DMS79 treated with DMSO at 0.1 percent for 48 hours (cell line): ENCODE data around the gene KCNC1.

Experiments used
- DNase-seq: peaks from one replicate; lab custom pipeline; 2025; lab: John Stamatoyannopoulos, UW

The KCNC1 gene

DNA sequence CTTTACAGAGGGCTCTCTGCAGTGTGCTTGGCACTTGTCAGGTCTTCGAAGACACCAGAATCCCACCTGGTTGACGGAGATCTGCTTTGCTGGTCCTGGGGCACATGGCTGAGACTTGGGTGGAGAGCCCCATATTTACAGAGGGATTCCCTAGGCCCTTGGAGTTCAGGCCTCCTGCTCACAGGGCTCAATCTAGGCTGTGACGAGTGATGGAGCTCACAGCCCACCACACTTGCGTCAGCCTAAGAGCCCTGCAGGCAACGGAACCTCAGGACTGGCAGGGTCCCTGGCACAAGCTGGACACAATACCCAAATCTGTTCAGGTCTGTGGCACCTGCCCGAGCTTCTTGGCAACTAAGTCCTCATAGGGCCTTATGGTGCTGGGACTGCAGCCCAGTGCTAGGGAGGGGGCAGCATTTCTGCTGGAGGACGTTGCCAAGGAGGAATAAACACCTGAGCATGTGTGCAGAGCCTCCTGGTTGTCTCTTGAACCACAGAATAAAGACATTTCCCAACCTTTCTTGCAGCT, 59.1 kb downstream of the KCNC1 start:
- no peak for DNase-seq

DNA sequence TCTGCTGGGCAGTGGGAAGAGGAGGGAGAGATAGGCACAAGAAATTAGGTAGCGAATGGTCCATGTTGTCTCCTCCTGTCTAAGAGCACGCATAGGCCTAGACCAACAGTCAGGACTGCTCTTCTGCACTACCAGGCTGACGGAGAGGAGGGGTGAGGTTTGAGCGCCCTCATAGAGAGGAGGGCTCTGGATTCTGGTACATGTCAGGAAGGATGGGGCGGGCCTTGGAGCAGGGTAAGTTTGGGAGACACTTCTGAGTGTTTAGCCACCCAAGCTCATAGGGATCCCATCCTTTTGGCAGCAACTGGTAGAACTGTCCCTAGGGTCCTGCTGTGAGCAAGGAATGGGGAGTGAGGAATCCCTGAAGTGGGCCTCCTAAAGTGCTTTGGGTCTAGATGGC, 60.4 kb downstream of the KCNC1 start:
- no peak for DNase-seq

DNA sequence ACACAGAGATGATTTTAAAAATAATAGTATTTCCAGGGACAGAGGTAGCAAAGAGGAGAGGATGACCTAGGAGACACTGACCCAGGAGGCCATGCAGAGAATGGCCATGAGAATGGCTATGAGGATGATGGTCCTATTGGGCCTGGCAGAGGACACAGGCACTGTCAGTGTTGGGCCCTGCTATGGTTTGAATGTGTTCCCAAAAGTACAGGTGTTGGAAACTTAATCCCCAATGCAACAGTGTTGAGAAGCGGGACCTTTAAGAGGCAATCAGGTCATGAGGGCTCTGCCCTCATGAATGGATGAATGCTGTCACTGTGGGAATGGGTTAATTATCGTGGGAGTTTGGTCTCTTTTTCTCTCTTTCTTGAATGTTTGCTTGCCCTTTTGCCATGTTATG, 61.6 kb downstream of the KCNC1 start:
- no peak for DNase-seq

DNA sequence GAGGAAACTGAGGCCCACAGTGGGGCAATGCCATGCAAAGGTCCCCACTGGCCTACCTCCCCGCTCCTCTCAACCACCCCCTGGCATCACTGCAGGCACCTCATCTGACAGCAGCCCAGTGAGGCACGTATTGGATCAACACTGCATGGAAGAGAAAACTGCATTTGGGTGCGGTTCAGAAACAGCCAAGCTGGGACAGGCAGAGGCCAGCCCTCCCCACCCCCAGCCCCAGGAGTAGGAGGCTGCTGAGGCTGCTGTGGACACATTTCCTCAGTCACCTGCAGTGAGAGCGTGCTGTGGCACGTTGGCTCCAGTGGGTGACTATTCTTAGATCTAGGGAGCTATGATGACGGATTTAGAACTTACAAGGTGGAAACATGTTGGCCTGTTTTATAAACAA, 63.7 kb downstream of the KCNC1 start:
- no peak for DNase-seq

DNA sequence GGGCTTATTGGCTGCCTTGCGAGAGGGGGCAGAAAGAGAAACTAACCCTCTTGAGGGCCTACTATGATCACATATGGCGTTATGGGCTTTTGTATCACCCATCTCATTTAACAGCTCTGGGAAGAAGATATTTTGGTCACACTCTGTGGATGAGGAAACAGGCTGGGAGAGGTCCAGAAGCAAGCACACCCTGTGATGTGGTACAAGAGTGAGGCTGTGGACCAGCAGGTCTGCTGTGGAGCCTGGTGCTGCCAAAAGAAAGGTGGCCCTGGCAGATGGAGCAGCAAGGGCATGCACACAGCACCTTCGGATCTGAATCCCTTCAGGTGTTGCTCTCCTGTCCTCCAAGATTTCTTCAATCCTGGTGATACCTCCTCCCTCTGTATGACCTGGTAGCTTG, 64.1 kb downstream of the KCNC1 start:
- DNase-seq, result no peak

DNA sequence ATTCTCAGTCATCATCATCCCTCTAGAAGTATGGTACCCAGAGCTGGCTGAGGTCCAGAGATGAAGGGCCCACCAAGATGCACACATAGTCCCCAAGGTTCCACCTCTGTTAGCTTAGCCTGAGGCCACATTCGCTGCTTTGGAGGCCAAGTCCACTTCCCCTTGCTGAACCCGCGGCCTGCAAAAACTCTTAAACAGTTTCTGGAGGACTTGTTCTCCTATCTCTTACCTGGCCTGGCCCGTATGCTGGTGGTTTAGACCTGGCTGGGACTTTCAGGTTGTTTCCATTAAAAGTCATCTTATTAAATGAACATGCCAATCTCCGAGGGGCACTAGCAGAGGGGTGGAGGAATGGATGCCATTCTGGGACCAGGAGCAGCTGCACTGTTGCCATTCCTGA, 64.6 kb downstream of the KCNC1 start:
- DNase-seq, result no peak

DNA sequence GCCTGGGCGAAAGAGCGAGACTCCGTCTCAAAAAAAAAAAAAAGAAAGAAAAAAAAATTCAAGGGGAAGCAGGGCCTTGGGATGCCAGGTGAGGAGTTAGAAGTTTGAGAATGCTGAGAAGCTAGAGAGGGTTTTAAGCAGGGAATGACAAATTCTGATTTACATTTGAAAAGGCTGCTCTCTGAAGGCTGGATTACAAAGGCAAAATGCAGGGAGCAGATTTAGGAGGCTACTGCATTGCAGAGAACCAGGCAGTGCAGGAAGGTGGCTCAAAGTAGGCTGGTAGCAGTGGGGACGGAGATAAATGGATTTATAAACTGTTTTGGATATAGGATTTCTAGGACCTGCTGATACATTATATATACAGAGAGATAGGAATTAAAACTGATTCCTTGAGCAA, 66.6 kb downstream of the KCNC1 start:
- no peak for DNase-seq

DNA sequence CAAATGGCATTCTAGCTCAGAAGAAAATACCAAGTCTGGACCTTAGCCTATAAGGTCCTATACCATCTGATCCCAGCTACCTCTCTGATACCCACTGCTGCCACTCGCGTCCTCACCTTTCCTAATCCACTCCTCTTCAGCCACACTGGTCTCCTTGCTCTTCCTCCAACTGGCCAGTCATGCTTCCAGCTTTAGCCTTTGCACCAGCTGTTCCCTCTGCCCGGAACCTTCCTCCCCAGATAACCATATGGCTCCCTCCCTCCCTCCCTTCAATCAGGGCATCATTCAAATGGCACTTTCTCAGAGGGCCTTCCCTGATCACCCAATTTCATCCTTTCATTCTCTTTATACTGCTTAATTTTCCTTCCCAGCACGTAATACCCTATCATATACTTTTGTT, 67.9 kb downstream of the KCNC1 start:
- no peak for DNase-seq

DNA sequence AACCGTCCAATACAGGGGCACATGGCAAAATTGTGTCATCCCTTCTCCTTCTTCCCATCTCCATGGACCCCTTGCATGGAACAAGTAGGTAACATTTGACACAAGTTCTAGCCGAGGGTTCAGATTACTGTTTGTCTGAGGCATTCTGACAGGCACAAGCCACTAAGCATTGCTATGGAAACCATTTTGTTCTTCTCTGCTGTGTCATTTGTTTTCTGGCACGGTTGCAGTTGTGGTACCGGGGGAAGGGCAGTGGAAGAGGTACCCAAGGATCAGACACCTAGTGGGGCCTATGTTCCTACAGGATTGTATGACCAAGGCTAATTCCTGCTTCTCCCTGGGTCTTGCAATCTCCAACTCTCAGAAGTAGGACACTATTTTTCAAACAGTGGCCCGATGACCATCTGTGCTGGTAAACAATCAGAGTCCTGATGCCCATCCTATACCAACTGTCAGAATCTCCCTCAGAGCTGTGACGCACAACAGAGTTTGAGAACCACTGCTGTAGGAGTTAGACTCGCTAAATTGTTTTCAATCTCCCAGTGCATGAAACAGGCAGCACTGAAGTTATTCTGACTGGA, 69.3 kb downstream of the KCNC1 start:
- peak; percentile 28 for DNase-seq

DNA sequence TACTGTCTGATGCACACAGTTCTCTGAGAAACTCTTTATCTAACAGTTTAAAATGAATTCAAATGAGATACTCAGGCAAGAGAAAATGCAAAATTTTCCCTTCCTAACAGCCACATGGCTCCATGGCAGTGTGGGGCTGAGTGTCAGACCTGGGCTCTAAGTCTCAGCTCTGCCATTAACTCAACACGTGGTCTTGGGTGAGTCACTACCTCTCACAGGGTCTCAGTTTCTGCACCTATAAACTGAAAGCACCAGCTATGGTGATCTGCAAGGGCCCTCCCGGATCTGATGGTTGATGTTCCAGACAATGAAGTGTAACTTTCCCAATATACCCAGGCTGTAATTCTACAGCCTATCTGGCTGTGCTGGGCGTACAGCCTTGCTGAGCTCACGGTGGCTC, 70.5 kb downstream of the KCNC1 start:
- DNase-seq, result no peak

DNA sequence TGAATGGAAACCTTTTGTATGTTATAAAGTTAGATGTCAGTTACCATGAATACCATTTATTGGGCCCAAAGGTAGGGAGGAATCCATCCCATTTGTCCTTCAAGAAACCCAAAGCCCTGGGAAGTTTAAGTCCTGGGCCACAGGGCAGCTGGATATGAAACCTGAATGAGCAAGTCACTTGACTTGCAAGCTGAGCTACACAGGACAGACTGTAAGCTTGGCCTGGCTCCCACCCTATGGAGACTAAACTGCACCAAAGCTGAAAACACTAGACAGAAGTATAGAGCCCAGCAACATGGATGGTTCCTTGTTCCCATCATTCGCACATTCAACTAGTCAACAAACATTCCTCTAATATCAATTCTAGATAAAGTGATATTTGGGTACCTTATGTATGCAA, 71.3 kb downstream of the KCNC1 start:
- DNase-seq, result no peak

DNA sequence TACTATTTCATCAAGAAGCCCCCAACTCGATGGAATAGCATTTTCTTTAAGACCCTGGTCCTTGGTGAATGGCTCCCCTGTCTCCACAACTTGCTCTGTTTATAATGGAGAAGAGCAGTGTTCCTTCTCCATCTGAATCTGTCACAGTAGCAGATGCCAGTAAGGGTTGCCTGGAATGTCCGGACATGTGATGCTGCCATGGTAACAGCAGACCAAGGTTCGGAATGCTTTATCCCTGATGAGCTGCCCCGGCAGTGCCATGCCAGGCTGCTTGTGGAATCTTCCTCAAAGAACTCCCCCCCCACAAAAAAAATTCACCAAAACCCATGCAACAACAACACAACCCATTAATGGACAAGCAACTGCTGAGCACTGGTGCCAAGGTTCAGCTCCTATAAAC, 72.5 kb downstream of the KCNC1 start:
- no peak for DNase-seq

DNA sequence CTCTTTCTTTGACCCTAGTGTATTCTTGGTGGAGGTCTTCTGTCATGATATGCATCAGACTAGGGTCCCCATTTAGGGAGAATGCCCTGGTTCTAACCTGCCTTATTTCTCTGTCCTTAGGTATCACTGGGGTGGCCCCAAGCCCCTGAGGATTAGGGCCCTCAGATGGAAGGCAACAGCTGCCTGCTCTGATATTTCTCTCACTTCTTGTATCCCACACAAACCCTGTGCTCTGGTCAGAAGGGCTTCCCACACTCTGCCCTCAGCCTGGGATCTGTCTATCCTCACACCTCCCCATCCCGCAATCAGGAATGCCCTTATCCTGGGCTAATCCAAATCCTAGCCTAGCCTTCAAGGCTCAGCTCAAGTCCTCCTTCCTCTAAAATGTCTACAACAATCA, 75.5 kb downstream of the KCNC1 start:
- no peak for DNase-seq

DNA sequence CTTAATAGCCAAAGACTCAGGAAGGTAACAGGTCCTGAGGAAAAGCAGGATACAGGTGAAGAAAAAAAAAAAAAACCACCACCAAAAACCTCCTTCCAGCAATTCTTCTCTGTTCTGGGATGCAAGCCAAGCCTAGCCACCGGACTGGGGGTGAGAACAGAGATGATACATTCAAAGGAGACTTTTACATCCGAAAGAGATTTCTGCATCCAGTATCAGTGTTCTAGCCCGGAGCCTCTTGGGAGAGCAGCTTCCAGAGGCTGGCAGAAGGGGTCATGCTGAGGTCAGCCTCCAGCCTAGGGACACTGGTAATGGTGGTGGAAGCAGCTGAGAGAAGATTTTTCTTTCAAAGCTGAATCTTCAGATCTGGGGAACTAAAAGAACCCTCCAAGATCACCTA, 76.2 kb downstream of the KCNC1 start:
- DNase-seq, result no peak

DNA sequence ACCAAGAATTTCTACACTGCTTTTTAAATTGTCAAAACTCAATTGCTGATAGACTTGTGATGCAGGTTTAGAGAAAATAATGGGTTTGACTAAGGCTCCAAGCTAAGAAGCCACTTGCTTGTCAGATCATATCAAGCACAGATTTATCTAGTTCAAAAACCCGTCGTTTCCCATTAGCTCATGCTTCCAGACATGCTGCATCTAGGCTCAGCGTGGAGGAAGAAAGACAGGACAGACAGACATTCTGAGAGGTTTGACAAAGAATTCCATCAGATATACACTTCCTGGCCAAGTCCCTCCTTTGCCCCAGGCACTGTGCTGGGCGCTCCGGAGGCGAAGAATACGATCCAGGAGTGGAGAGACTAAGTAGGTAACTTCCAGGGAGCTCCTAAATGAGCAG, 76.8 kb downstream of the KCNC1 start:
- DNase-seq, result no peak

DNA sequence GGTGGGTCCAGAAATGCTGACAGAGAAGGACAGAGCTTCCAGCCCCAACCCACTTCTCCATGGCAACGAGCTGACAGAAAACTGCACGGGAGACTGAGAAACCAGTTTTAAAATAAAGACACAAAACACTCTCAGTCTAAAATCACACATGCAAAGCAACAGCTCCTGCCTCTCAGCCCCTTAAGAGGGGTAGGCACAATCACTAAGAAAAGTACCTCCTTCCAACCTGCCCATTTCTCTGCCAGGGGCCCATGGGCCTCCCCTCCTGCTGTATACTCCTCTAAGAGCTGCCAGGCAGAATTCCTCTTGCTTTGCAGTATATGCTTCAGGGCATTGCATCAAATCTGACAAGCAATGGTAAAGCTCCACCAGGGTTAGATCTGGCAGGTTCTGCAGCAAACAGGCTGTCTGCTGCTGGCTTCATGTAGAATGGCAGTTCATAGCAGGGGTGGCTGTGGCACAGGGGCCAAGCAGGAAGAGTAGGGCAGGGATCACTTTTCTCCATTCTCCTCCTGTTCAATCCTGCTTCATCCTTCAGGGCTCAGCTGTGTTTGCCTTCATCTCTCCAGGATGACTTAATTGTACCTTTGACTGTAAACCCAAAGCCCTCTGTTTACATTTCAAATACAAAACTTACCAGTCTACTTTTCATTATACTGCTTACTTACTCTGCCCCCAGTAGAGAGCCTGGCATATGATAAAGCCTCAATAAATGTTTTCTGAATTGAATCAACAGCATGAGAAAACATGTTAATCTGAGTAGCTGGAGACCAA, 77.7 kb downstream of the KCNC1 start:
- peak; percentile 51 for DNase-seq

DNA sequence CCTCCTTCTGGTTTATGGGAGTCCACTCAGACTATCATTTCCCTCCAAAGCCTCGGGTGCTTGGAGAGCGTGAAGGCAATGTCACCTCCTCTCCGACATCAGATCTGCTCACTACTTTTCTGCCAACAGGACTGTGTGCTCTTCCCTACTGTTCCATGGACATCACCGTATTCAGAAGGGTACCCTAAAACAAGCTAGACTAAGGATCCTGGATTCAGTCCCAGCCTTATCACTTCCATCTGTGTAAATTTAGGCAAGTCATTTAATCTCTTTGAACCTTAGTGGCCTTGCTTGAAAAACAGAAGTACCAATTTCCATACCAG, 78.2 kb downstream of the KCNC1 start:
- DNase-seq, result no peak

DNA sequence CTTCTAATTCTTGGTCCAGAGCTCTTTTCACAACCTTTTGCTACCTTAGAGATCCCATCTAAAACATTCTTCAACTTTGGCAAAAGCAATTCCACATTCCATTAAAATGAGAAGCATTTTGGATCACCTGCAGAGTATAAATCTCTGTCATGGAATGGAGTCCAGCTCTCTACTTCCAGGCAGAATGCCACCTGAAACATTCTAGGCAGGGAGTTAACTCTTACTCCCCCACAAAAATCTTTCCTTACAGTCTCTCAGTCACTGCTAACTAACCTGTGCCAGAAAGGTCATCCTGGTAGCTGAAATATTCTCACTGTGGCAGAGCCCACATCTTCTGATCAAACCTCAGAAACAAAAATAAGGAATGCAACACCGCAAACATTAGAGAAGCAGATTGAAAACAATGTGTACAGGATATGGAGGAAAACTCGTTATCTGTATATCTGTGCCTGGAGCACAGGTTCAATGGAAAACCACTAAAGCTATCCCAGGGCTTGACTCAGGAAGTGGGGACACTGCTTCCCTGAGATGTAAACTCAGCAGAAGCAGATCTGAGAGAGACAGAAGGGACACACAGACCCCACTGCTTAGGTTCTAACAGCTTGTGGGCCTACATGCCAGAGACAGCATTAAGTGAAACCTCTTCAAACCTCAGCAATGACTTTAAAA, 78.9 kb downstream of the KCNC1 start:
- no peak for DNase-seq

DNA sequence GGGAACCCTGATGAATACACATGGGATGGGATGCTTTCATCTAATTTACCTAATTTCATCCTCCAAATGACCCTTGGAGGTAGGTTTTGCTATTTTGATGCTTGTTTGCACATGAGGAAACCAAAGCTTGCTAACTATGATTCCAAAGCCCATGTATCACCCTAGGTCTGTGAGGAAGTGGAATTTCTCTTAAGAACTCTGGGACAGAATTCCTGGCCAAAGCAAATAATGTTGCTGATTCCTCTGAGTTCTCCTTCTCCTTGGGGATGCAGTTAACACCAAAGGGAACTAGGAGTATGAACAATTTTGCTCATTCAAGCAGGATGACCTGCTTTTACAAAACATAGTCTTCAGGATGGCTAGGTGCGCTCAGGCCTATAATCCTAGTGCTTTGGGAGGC, 80.0 kb downstream of the KCNC1 start:
- no peak for DNase-seq

DNA sequence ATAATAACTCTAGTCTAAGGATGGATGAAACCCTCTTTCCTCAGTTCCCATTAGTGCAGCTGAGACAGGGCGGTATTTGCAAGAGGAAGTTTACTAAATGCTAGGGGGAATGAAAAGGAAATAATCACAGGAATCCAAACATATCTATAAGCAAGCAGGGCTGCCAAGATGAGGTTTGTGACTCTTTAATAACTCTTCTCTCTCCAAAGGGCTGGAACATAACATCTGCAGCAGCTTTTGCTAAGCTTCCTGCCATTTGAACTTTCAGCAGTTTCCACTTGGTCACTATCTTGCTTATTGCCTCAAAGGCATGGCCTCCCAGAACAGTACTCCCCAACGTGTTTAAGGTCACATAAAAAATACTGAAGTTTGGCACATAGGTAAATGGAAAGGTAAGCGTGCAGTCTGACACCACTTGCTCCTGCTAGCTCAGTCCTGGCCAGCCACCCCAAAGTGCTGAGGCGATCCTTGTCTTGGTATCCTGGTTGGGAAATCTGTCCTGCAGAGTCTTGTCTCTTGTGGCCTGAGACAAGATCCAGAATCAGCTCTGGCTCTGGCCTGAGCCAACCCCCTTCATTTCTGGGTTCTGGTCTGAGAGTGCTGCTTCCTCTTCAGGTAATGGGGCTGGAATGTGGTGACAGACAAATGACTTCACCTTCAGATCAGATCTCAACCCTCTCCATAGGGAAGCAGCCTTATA, 81.8 kb downstream of the KCNC1 start:
- DNase-seq, result no peak

DNA sequence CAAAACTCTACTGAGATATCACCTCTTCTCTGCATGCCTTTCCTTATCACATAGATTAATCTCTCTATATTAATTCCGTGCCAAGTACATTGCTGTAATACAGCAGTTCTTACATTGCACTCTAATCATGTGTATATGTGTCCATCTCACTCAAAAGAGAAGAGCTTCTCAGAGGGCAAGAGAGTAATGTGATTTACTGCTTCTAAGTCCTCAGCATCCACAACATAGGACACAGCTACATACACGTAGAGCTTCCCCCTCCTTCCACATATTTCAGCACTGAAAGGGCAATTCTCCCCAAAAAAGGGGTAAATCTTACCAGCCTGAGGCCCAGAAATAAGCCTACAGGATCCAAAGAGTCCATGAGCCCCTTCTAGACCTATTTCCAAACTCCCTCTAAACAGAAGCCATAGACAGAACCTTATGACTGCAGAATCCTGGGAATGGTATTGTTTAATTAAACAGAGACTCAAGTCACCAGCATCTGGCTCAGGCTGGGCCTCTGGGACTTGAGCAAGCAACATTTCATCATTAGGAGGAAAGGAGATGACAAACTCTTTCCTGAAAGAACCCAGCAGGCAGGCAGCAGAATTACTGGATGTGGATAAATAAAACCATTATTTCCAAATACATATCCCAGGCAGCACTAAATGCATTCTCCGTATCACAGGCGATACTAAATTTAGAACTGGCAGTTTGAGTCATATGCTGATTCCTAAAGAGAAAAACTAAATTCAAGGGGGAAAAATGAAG, 87.2 kb downstream of the KCNC1 start:
- DNase-seq, result no peak

DNA sequence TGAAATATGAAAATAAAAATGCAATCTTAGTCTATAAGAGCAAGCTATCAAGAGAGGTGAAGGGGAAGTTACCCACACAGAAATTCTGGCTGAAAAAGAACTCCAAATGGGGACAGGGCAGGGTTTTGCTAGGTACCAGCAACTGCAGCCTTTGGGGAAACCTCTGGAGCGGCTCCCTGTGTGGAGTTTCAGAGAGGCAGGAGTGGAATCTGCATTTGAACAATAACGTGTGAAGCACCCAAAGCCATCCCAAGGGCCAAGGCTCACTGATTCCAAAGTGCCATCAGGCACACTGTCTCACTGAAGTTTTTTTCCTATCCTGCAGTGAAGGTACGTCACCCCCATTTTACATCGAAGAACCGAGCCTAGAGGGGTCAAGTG, 87.8 kb downstream of the KCNC1 start:
- DNase-seq, result no peak
